Measurements from ENCODE around the gene SCNN1B.
"Not testable (repeated sequence)": the region's sequence is repeated elsewhere in the genome, so short reads cannot be mapped to it uniquely, and the experiment has no call there.

SCNN1B gene

DNA sequence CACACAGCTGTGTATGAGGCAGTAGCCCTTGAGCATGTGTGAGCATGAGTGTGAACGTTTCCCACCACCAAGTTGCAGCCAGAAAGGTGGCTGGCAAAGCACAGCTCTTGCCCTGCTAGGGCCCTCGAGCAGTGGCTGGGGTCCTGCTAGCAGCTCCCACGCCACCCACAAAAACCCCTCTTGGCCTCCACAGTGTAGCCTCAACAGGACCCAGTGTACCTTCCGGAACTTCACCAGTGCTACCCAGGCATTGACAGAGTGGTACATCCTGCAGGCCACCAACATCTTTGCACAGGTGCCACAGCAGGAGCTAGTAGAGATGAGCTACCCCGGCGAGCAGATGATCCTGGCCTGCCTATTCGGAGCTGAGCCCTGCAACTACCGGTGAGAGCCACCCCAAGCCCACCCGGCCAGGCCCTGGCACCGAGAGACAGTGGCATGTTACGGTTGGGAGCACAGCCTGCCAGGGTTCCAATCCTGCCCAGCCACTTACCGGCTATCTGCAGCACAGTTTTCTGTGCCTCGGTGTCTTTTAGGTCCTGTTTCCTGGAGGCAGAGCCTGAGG, 53.1 kb downstream of the SCNN1B start:
- no peak for DNase-seq

DNA sequence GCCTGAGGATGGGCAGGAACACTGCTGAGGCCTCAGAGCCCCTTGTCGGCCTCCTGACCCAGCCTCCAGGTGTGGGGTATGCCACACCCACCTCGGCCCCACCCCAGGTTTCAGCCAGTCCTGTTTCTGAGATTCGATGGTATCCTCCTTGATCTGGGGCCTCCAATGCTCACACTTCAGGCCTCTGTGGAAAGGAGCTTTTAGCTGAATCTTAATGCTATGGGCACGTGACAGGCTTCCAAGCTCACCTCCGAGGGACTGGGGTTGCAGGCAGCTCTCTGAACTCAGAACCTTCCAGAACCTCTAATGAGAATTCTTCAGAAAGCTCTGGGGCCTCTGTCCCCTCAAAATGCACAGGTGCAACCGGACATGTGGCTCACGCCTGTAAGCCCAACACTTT, 54.8 kb downstream of the SCNN1B start:
- DNase-seq: no peak

GRCh38 chr16:23357761-23358290, 55.7 kb downstream of the SCNN1B start:
- DNase-seq: peak; percentile 97 to 98

DNA sequence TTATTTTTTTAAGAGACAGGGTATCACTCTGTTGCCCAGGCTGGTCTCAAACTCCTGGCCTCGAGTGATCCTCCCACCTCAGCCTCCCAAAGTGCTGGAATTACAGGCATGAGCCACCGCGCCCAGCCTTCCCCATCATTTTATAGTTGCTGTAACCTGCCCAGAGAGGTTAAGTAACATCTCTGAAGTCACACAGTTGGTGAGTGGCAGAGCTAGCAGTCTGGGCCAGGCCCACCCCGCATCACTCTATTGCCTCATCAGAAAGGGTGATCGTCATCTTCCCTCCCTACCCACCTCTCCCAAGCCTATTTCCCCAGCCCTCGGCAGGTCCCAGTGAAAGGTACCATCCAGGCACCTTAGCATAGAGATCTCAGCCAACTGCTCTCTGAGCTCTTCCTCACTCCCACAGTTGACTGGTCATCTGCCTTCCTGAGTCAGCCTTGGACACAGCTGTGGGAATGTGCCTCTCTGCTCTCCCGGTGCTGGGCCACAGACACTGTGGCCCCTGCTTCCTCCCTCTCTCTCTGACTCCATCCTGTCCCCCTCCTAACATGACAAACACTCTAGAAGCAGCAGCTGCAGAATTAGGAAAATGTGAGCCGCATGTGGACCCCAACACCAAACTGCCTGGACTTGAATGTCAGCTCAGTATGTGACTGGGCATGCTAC, 57.1 kb downstream of the SCNN1B start:
- no peak for DNase-seq

GRCh38 chr16:23362460-23363317, 60.6 kb downstream of the SCNN1B start:
- DNase-seq: peak in 1 of 2 experiments; percentile 26

DNA sequence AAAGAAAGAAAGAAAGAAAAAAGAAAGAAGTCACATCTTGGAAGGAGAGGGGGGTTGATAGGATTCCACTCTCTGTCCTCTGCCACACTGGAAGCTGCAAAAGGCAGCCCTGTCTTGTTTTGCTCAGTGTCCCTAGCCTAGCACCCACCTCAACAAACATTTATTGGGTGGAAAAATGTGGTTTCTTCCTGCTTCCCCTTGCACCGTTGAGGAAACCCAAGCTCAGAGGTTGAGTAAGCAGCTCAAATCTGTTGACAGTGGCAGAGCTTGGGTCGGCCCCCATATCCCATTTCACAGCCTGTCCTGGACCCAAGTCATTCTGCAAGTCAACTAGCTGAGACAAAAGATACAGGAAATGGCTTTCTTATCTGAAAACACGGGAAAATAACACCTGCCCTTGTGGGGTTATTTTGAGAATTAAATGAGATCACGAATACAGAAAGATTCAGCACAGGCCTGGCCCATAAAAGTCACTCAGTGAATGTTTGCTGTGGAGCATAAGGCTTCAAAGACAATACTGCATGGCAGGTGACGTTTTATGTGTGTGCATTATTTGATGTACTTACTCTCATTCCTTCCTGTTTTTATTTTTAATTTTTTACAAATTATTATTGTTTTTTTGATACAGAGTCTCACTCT, 63.6 kb downstream of the SCNN1B start:
- DNase-seq: no peak

GRCh38 chr16:23366341-23366740, 64.2 kb downstream of the SCNN1B start:
- not testable (repeated sequence) for DNase-seq

- no peak for DNase-seq
Observed at GRCh38 chr16:23367564-23367963, 65.5 kb downstream of the SCNN1B start.

DNA sequence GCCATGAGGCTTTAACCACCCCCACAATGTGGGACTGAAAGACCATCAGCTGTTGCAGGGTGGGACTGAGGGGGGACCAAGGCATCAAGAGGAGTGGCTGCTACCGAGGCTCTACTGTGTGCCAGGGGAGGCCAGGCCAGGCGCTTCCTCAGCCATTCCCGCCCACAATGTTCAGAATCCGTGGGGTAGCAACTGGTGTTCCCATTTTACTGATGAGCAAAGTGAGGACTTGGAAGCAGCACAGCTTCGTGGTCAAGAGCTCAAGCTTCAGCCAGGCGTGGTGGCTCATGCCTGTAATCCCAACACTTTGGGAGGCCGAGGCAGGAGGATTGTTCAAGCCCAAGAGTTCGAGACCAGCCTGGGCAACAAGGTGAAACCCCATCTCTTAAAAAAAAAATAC, 65.9 kb downstream of the SCNN1B start:
- no peak for DNase-seq

DNA sequence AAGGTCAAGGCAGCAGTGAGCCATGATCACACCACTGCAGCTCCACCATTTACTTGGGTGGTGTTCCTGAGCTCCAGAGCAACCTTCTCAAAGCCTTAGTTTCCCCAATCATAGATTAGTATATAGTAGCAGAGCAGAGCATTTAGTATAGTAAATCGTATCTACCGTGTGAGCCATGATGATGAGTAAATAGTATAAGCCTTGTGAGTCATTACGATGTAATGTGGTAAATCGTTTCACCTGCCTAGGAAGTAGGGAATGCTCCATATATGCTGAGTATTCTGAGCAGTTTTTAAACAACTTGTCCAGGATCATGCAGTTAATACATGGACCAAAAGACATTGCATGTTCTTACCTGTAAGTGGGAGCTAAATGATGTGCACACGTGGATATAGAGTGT, 66.4 kb downstream of the SCNN1B start:
- no peak for DNase-seq

GRCh38 chr16:23369416-23369815, 67.3 kb downstream of the SCNN1B start:
- DNase-seq: no peak

DNA sequence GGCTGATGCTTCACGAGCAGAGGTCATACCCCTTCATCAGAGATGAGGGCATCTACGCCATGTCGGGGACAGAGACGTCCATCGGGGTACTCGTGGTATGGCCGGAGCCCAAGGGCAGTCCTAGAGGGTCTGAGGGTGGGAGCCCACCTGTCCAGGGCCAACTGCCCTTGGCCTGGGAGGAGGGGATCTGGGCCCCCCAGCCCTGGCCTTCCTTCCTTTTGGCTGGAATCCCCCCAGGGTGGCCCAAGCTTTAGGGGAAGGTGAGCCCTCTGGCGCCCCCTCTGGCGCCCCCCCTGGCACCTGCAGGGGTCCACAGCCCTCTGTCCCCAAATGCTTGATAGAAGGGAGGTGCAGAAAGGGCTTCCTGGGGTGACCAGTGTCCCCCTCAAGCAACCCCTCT, 69.3 kb downstream of the SCNN1B start:
- no peak for DNase-seq

DNA sequence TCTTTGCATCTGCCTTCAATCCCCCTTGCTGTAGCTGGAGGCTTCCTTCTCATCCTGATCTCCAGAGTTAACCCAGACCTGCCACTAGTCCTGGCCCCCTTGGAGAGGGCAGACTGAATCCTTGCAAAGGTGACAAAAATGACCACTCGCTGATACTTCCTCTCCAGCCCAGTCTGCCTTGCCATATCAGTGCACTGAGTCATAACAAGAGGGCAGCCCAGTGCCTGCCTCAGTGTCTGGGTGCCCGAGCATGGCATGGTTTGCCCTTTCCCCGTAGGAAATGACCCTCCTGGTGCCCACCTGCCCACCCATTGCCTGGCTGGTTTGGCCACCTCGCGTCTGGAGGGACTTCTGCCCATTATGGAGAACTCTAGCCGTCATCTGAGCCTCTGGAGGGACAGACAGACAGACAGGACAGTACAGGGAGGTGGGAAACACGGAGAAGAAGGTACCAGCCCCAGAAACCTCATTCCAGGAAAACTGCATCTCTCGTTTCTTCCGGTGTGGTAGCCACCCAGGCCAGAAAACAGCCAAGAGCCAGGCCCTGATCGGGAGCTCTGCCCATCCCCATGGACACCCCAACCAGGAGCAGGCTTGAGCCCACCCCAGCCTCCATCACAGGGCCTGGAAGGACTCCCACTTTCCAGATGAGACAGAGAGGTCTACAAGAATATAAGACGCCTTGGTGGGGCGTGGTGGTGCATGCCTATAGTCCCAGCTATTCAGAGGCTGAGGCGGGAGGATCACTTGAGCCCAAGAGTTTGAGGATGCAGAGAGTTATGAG, 71.5 kb downstream of the SCNN1B start:
- no peak for DNase-seq

- DNase-seq: no peak
Observed at GRCh38 chr16:23374721-23375510, 72.8 kb downstream of the SCNN1B start.

- no peak for DNase-seq
Observed at GRCh38 chr16:23375643-23376042, 73.5 kb downstream of the SCNN1B start.

- DNase-seq: no peak
Observed at GRCh38 chr16:23377071-23377931, 75.2 kb downstream of the SCNN1B start.

GRCh38 chr16:23378256-23378655, 76.2 kb downstream of the SCNN1B start:
- DNase-seq: no peak

DNA sequence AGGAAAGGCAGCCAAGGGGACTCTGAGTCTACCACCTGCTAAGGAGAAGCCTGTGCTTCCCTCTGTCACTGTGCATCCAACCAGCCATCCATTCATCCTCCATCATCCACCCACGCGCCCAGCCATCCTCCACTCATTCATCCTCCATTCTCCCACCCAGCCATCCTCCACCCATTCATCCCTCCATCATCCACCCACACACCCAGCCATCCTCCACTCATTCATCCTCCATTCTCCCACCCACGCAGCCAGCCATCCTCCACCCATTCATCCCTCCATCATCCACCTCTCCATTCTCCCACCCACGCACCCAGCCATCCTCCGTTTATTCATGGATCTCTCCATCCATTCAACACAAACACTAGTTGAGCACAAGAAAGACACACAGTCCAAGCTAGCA, 76.8 kb downstream of the SCNN1B start:
- no peak for DNase-seq

GRCh38 chr16:23379707-23380106, 77.6 kb downstream of the SCNN1B start:
- no peak for DNase-seq

GRCh38 chr16:23380501-23380951, 78.4 kb downstream of the SCNN1B start:
- DNase-seq: no peak
